ENCODE measurements around the gene CSTF1. TPM values are rescaled to one million over a fixed set of nuclear protein-coding genes. Genes with fewer than 3 reads are reported as not detected.

CSTF1 gene
- total RNA-seq, 1 donor from 2014 or later = 27.8 TPM

DNA sequence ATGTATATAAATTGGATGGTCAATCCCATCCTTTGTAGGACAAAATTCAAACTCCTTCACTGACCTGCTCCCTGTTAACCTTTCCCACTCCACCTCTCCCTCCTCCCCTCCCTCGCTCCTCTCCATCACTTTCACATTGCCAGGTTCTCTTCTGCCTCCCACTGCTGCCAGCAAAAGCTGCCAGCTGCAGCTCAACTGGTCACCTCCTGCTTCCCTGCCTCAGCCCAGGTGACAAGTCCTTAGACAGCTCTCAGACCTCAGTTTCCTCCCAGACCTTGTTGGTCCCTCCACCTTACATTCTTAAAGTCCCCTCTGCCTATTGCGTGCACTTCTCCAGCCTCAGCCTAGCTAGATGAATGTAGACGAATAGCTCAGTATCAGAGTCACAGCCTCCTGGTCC lies 52.7 kb downstream of the CSTF1 start:
- no peak overlapping the region for H3K27ac ChIP-seq
- peaks cover 9% of the 10 kb centered on the region for H3K4me1 ChIP-seq
- no peak for TF ChIP-seq CTCF (IDR thresholded peaks at IDR 0.05)
- intact Hi-C loops (cut with DNase I) = no loop called here
- no peak overlapping the region for H3K4me3 ChIP-seq
- H3K9me3 ChIP-seq = no peaks in the 10 kb centered on the region
- no peak for ATAC-seq
- peaks cover 12% of the 10 kb centered on the region for H3K36me3 ChIP-seq
- DNase-seq = no peak
- no peaks in the 10 kb centered on the region for H3K27me3 ChIP-seq

DNA sequence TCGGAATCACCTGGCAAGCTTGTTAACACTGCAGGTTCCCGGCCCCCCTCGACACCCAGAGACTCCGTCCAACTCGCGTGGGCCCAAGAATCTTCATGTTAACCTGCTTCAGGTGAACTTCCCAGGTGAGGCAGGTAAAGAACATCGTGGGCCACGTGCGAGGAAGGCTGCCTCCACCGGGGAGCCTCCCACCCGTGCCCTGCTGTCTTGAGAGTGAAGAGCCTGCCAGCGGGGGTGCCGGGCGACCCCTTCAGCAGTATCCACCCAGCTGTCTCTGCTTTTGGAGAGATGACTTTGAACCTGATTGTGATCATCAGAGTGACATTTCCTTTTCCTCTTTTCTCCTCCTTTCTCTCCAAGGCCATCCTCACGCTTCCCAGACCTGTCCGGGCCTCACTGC lies 53.1 kb downstream of the CSTF1 start:
- intact Hi-C loops (cut with DNase I) = no loop called here
- Histone ChIP-seq H3K4me3 (no peak overlapping the region), H3K36me3 (peaks cover 12% of the 10 kb centered on the region), H3K9me3 (no peaks in the 10 kb centered on the region), H3K4me1 (peaks cover 4% of the 10 kb centered on the region), H3K27ac (no peak overlapping the region), H3K27me3 (no peaks in the 10 kb centered on the region)
- TF ChIP-seq CTCF (IDR thresholded peaks at IDR 0.05) = no peak
- no peak for ATAC-seq
- no peak for DNase-seq

GRCh38 chr20:56447227-56447626 lies 54.8 kb downstream of the CSTF1 start:
- Histone ChIP-seq H3K4me1 (no peaks in the 10 kb centered on the region), H3K27ac (no peak overlapping the region), H3K4me3 (no peak overlapping the region), H3K9me3 (no peaks in the 10 kb centered on the region), H3K36me3 (peaks cover 23% of the 10 kb centered on the region), H3K27me3 (no peaks in the 10 kb centered on the region)
- TF ChIP-seq CTCF (IDR thresholded peaks at IDR 0.05) = no peak
- DNase-seq = no peak
- no peak for ATAC-seq
- intact Hi-C loops (cut with DNase I) = no loop called here

- Histone ChIP-seq H3K4me1 (no peaks in the 10 kb centered on the region), H3K4me3 (no peak overlapping the region), H3K9me3 (no peaks in the 10 kb centered on the region), H3K27ac (no peak overlapping the region), H3K36me3 (peaks cover 41% of the 10 kb centered on the region), H3K27me3 (no peaks in the 10 kb centered on the region)
- DNase-seq (no peak), ATAC-seq (no peak)
- TF ChIP-seq CTCF (IDR thresholded peaks at IDR 0.05) = no peak
- intact Hi-C loops (cut with DNase I) = no loop called here
Measured at GRCh38 chr20:56449459-56449858, 57.0 kb downstream of the CSTF1 start.

DNA sequence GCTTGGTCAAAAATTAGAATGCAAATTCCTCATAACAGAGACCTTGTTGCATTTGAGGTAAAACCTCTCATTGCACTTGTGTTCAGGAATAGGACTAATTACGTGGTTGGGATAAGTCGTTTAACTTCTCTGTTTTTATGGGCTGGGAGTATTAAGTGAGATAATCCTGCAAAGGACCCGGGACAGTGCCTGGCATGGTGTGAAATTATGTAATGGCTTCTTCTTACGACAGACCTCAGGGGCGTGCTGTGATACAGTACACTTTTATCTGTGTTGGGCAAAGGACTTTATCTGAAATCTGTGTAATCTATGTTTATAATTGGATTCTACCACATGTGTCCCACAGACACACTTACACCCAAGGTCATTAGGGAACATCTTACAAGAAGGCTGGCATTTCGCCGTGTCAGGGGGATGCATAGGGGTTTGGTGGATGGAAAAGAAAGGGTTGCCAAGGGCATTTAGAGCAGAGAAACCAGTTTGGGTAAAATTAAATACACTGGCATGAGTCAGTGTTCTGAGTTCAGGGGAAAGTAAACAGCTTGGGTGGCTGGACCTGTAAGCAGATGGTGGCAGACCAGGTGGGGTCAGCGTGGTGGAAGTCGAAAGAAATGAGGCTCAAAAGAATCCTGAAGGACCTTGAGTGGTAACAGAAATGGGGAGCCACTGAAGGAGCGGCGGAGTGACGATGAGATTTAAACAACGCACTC lies 58.8 kb downstream of the CSTF1 start:
- H3K27me3 ChIP-seq = no peaks in the 10 kb centered on the region
- H3K4me1 ChIP-seq = no peaks in the 10 kb centered on the region
- TF ChIP-seq CTCF (IDR thresholded peaks at IDR 0.05) = no peak
- H3K4me3 ChIP-seq = no peak overlapping the region
- ATAC-seq = peak; percentile 49
- peaks cover 46% of the 10 kb centered on the region for H3K36me3 ChIP-seq
- intact Hi-C loops (cut with DNase I) = no loop called here
- H3K27ac ChIP-seq = no peak overlapping the region
- no peak for DNase-seq
- no peaks in the 10 kb centered on the region for H3K9me3 ChIP-seq

DNA sequence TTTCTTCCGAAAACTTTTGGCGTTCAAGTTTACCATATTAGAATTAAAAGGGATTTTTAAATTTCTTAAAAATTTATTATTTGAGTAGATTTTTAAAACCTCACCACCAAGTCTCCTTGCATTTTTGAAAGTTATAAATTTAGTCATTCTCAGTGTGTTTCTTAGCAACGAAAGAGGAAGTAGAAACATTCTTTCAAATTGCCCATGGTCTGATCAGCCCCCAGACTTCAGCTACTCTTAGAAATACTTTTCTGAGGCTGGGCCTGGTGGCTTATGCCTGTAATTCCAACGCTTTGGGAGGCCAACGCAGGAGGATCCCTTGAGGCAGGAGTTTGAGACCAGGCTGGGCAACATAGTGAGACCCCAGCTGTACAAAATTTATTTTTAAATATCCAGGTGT lies 60.9 kb downstream of the CSTF1 start:
- DNase-seq = no peak
- H3K4me3 ChIP-seq = no peak overlapping the region
- no peaks in the 10 kb centered on the region for H3K4me1 ChIP-seq
- no peaks in the 10 kb centered on the region for H3K27me3 ChIP-seq
- no peak overlapping the region for H3K27ac ChIP-seq
- intact Hi-C loops (cut with DNase I) = no loop called here
- no peak for ATAC-seq
- H3K36me3 ChIP-seq = peaks cover 38% of the 10 kb centered on the region
- TF ChIP-seq CTCF (IDR thresholded peaks at IDR 0.05) = no peak
- no peaks in the 10 kb centered on the region for H3K9me3 ChIP-seq

Measured in upper lobe of right lung (tissue), 1 donor.